Skeletal muscle satellite cell (primary cell): Measurements from ENCODE around the gene PRRX1.
A peak's percentile ranks its signal among the peaks of the same experiment; 100 is the strongest.

Experiments used
- H3K27me3 ChIP-seq: 2 replicates; pipeline ENCODE4 v1.7.0; 2013; ENCODE audit warnings: low read length; ENCODE audit not compliant: control insufficient read depth, insufficient read depth
- H3K36me3 ChIP-seq: 2 replicates; pipeline ENCODE4 v1.7.0; 2013; ENCODE audit warnings: mild to moderate bottlenecking, control low read depth, low read length; ENCODE audit not compliant: insufficient read depth
- H3K4me1 ChIP-seq: 2 replicates; pipeline ENCODE4 v1.7.0; 2013; ENCODE audit warnings: low read length; ENCODE audit not compliant: control insufficient read depth, insufficient read depth
- H3K4me2 ChIP-seq: 2 replicates; pipeline ENCODE4 v1.7.0; 2013; ENCODE audit warnings: mild to moderate bottlenecking, low read length
- H3K4me3 ChIP-seq: 2 replicates; pipeline ENCODE4 v1.7.0; 2013; ENCODE audit warnings: low read length
- H3K9ac ChIP-seq: 2 replicates; pipeline ENCODE4 v1.7.0; 2013; ENCODE audit warnings: mild to moderate bottlenecking, low read depth, low read length, moderate library complexity
- H3K9me3 ChIP-seq: replicated peaks from 2 replicates; pipeline ENCODE4 v1.7.0; 2013; ENCODE audit warnings: mild to moderate bottlenecking, control low read depth, low read length

The PRRX1 gene

GRCh38 chr1:170666541-170667254, 2.8 kb downstream of the PRRX1 start:
- H3K9me3 ChIP-seq = no peaks in the 10 kb centered on the region
- H3K4me3 ChIP-seq = peak overlapping the region; percentile 60
- H3K9ac ChIP-seq = no peak overlapping the region
- H3K4me2 ChIP-seq = peak overlapping the region; percentile 83
- H3K4me1 ChIP-seq = peaks cover 37% of the 10 kb centered on the region
- no peaks in the 10 kb centered on the region for H3K27me3 ChIP-seq
- peaks cover 16% of the 10 kb centered on the region for H3K36me3 ChIP-seq

- peak overlapping the region; percentile 60 for H3K4me3 ChIP-seq
- H3K4me2 ChIP-seq = peak overlapping the region; percentile 83
- H3K9me3 ChIP-seq = no peaks in the 10 kb centered on the region
- peaks cover 37% of the 10 kb centered on the region for H3K4me1 ChIP-seq
- H3K36me3 ChIP-seq = peaks cover 16% of the 10 kb centered on the region
- H3K27me3 ChIP-seq = no peaks in the 10 kb centered on the region
- H3K9ac ChIP-seq = peak overlapping the region; percentile 39
Observed at GRCh38 chr1:170668209-170669106, 4.5 kb downstream of the PRRX1 start.

- H3K27me3 ChIP-seq = no peaks in the 10 kb centered on the region
Observed at GRCh38 chr1:170669107-170669445, 5.1 kb downstream of the PRRX1 start.

GRCh38 chr1:170669586-170670530, 5.9 kb downstream of the PRRX1 start:
- Histone ChIP-seq H3K4me3 (no peak overlapping the region), H3K4me2 (no peak overlapping the region), H3K4me1 (peaks cover 44% of the 10 kb centered on the region), H3K36me3 (peaks cover 16% of the 10 kb centered on the region), H3K9ac (no peak overlapping the region), H3K27me3 (no peaks in the 10 kb centered on the region), H3K9me3 (no peaks in the 10 kb centered on the region)

More at GRCh38 chr1:170669107-170669445, 5.1 kb downstream of the PRRX1 start:
- peaks cover 16% of the 10 kb centered on the region for H3K36me3 ChIP-seq
- peak overlapping the region; percentile 83 for H3K4me2 ChIP-seq
- no peaks in the 10 kb centered on the region for H3K9me3 ChIP-seq
- peaks cover 39% of the 10 kb centered on the region for H3K4me1 ChIP-seq
- H3K9ac ChIP-seq = peak overlapping the region; percentile 39
- H3K4me3 ChIP-seq = no peak overlapping the region

- peaks cover 46% of the 10 kb centered on the region for H3K4me1 ChIP-seq
- H3K9ac ChIP-seq = no peak overlapping the region
- H3K36me3 ChIP-seq = peaks cover 12% of the 10 kb centered on the region
- no peak overlapping the region for H3K4me3 ChIP-seq
- H3K9me3 ChIP-seq = no peaks in the 10 kb centered on the region
- no peaks in the 10 kb centered on the region for H3K27me3 ChIP-seq
- no peak overlapping the region for H3K4me2 ChIP-seq
Observed at GRCh38 chr1:170670802-170671628, 7.1 kb downstream of the PRRX1 start.

GRCh38 chr1:170671629-170671963, 7.7 kb downstream of the PRRX1 start:
- H3K36me3 ChIP-seq = peaks cover 9% of the 10 kb centered on the region
- no peaks in the 10 kb centered on the region for H3K27me3 ChIP-seq
- H3K4me3 ChIP-seq = no peak overlapping the region

GRCh38 chr1:170672316-170672715, 8.4 kb downstream of the PRRX1 start:
- Histone ChIP-seq H3K9ac (no peak overlapping the region), H3K9me3 (no peaks in the 10 kb centered on the region), H3K4me1 (peaks cover 49% of the 10 kb centered on the region), H3K27me3 (no peaks in the 10 kb centered on the region), H3K4me2 (no peak overlapping the region), H3K4me3 (no peak overlapping the region), H3K36me3 (peaks cover 2% of the 10 kb centered on the region)

More at GRCh38 chr1:170671629-170671963, 7.7 kb downstream of the PRRX1 start:
- Histone ChIP-seq H3K9me3 (no peaks in the 10 kb centered on the region), H3K9ac (no peak overlapping the region), H3K4me2 (no peak overlapping the region), H3K4me1 (peaks cover 49% of the 10 kb centered on the region)

GRCh38 chr1:170674239-170674638, 10.3 kb downstream of the PRRX1 start:
- Histone ChIP-seq H3K9me3 (no peaks in the 10 kb centered on the region), H3K4me3 (no peak overlapping the region), H3K4me2 (no peak overlapping the region), H3K9ac (no peak overlapping the region), H3K27me3 (no peaks in the 10 kb centered on the region), H3K4me1 (peaks cover 49% of the 10 kb centered on the region), H3K36me3 (no peaks in the 10 kb centered on the region)

- Histone ChIP-seq H3K36me3 (no peaks in the 10 kb centered on the region), H3K4me3 (no peak overlapping the region), H3K9ac (peak overlapping the region; percentile 14), H3K9me3 (no peaks in the 10 kb centered on the region), H3K27me3 (no peaks in the 10 kb centered on the region), H3K4me1 (peaks cover 49% of the 10 kb centered on the region), H3K4me2 (no peak overlapping the region)
Observed at GRCh38 chr1:170674986-170675385, 11.1 kb downstream of the PRRX1 start.

GRCh38 chr1:170675865-170676264, 11.9 kb downstream of the PRRX1 start:
- H3K4me3 ChIP-seq = no peak overlapping the region
- H3K9me3 ChIP-seq = no peaks in the 10 kb centered on the region
- H3K4me1 ChIP-seq = peaks cover 56% of the 10 kb centered on the region
- H3K9ac ChIP-seq = peak overlapping the region; percentile 47
- no peak overlapping the region for H3K4me2 ChIP-seq
- no peaks in the 10 kb centered on the region for H3K36me3 ChIP-seq
- no peaks in the 10 kb centered on the region for H3K27me3 ChIP-seq
